Activated naive CD4-positive, alpha-beta T cell treated with anti-CD3 and anti-CD28 coated beads, Interleukin-2, amount 50 U/mL, for 72 hours (primary cell): ENCODE measurements around the gene C9orf43. TPM values are rescaled to one million over a fixed set of nuclear protein-coding genes. Genes with fewer than 3 reads are reported as not detected.
A peak's percentile ranks its signal among the peaks of the same experiment; 100 is the strongest.
"Not testable (repeated sequence)": the region's sequence is repeated elsewhere in the genome, so short reads cannot be mapped to it uniquely, and the experiment has no call there.

Experiments used
- ATAC-seq, 2 donors: fragments of 150-1000 bp; cut with Tn5 transposase; 2 replicates each; pipeline ENCODE4 v1.10.0; 2021; ENCODE audit warnings: mild to moderate bottlenecking in 2 of 2, moderate library complexity in 2 of 2
- DNase-seq, 2 donors: peaks; one replicate each; pipeline ENCODE4 v3.0.0; 2021 to 2022; ENCODE audit warnings: low spot score in 2 of 2
- H3K27ac Mint-ChIP-seq, 2 donors: one replicate each; pipeline ENCODE4 v1.8.0; 2022; ENCODE audit warnings: mild to moderate bottlenecking in 2 of 2, mixed read lengths in 2 of 2
- H3K36me3 Mint-ChIP-seq, 2 donors: one replicate each; pipeline ENCODE4 v1.8.0; 2022; ENCODE audit warnings: mixed read lengths in 2 of 2
- H3K9me3 Mint-ChIP-seq, 2 donors: one replicate each; pipeline ENCODE4 v1.8.0; 2022; ENCODE audit warnings: mixed read lengths in 2 of 2
- total RNA-seq, 2 donors: library from RNA; stranded (reverse); gene quantifications; one replicate each; pipeline ENCODE4 v1.2.3, GENCODE V29; 2022

C9orf43 gene, protein sequence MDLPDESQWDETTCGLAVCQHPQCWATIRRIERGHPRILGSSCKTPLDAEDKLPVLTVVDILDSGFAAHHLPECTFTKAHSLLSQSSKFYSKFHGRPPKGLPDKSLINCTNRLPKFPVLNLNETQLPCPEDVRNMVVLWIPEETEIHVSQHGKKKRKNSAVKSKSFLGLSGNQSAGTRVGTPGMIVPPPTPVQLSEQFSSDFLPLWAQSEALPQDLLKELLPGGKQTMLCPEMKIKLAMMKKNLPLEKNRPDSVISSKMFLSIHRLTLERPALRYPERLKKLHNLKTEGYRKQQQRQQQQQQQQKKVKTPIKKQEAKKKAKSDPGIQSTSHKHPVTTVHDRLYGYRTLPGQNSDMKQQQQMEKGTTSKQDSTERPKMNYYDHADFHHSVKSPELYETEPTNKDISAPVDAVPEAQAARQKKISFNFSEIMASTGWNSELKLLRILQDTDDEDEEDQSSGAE
- total RNA-seq = 1 to 10 TPM in 1 of 2 donors, under 1 TPM in 1; 0.68 to 1.0 TPM

DNA sequence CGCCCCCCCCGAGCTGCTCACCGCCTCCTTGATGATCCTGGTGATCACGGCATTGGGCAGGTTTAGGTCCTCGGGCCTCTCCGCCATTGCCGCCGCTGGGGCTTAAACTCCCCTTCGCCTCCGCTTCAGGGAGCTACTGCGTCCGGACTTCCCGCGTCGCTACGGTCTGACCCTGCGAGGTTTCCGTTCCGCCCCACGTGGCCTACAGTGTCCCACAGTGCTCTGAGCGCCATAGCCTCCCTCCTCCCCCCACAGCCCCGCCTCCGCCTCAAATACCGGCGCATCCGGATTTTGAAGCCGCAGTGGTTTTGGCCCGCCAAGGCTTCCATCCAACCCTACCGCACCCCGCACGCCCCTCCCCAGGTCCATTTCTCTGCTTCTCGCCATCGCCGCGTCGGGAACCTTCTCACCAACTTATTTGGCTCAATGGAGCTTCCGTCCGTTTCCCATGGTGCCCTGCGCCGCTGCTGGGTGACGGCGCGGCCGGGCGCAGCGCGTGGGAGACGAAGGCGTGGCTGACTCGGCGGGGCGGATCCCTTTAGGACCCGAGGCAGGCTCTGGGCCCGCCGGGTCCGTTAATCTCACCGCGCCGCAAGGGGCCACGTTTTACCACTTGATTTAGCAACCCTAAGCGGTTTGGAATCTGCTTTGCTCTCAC, at the start of gene C9orf43, which contains the start of gene POLE3:
TSS of gene C9orf43 (plus strand) at position 541 of the 658 bp plus-strand sequence. CDS start 2,747 bp downstream, outside the sequence.
TSS of gene POLE3 (minus strand) at position 469 of the 658 bp plus-strand sequence. CDS start at position 87, 382 bp downstream.
- ATAC-seq (peak; percentile 96 to 97), DNase-seq (peak; percentile 95 to 96)
- H3K27ac Mint-ChIP-seq = peak within 1 kb of the TSS; percentile 96 to 99
- H3K36me3 Mint-ChIP-seq = peaks cover 38 to 40% of the 10 kb centered on the region in 2 donors
- no peaks in the 10 kb centered on the region for H3K9me3 Mint-ChIP-seq

DNA sequence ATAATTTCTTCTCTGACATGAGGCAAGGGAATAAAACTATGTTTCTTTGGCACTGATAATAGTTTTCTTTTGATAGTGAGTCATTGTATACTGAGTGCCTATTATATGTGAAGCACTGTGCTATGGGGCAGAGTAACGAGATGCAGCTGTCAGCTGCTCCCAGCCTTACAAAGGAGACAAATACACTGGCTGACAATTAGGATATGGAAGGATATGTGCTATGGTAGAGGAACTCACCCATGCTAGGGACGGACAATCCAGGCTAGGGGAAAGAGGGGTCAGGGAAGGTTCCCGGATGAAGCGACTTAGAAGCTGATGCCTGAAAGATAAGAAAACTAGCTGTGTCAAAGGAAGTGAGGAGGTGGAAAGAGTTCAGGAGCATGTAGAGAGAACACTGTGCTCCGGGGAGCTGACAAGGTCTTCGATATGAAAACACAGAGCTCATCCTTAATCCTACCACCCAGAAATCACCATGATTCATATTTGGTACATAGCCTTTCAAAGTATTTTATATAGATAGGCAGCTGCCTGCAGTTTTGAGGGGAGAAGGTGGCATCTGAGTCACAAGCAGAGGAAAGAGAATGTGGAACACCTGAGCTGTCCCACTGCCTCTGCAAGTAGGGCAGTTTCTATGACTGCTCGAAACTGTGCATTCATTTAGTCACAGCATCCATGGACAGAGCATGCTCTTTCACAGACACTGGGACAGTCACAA, 49.1 kb upstream of the C9orf43 start:
- peaks cover 0 to 9% of the 10 kb centered on the region in 2 donors for H3K36me3 Mint-ChIP-seq
- H3K27ac Mint-ChIP-seq = peak overlapping the region in 1 of 2 donors; percentile 82
- ATAC-seq = peak; percentile 97
- DNase-seq = no peak
- no peaks in the 10 kb centered on the region for H3K9me3 Mint-ChIP-seq

DNA sequence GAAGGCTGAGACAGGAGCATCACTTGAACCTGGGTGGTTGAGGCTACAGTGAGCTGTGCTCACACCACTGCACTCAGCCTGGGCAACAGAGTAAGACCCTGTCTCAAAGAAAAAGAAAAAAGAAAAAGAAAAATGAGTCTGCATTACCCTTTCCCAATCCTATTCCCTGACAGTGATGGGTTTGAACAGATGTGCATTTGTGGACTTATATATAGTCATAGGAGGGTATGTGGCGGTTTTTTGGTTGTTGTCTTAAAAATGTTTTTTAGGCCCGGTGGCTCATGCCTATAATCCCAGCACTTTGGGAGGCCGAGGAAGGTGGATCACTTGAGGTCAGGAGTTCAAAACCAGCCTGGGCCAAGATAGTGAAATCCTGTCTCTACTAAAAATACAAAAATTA, 47.2 kb upstream of the C9orf43 start:
- Mint-ChIP-seq H3K27ac (no peak overlapping the region), H3K9me3 (no peaks in the 10 kb centered on the region), H3K36me3 (peaks cover 0 to 9% of the 10 kb centered on the region in 2 donors)
- no peak for DNase-seq
- ATAC-seq = no peak

- no peaks in the 10 kb centered on the region for H3K9me3 Mint-ChIP-seq
- peaks cover 0 to 9% of the 10 kb centered on the region in 2 donors for H3K36me3 Mint-ChIP-seq
- H3K27ac Mint-ChIP-seq = no peak overlapping the region
- DNase-seq (no peak), ATAC-seq (no peak)
Observed at GRCh38 chr9:113364951-113365350, 45.6 kb upstream of the C9orf43 start.

GRCh38 chr9:113365652-113366051, 44.9 kb upstream of the C9orf43 start:
- H3K36me3 Mint-ChIP-seq, ATAC-seq, DNase-seq, H3K9me3 Mint-ChIP-seq, H3K27ac Mint-ChIP-seq: not testable (repeated sequence)

DNA sequence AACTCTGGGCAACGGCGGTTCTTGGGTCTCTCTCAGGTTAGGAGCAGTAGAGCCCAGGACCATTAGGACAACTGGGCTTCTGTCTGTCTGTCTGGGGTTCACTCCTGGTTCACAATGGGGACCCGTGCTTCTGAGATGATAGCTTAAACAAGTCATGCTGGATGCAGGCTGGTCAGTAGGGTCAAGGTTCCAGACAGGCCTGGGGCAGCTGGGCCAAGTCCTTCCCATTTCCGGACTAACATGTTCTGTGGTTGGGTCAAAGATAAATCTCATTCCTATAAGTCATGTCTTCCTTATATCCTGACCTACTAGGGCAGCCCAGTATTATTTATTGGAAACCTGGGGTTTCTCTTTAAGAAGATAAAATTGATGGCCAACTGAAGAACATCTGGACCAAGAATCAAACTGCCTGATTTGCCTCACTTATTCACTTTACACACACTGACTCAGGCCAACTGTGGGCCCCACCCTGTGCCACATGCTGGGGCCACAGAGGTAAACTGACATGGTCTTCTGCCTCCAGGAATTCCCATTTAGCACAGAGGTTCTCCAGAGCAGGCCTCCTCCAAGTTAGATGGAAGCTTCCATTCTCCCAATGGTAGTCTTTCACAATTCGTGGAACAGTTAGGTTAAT, 42.1 kb upstream of the C9orf43 start:
- no peaks in the 10 kb centered on the region for H3K9me3 Mint-ChIP-seq
- no peak overlapping the region for H3K27ac Mint-ChIP-seq
- DNase-seq = no peak
- no peaks in the 10 kb centered on the region for H3K36me3 Mint-ChIP-seq
- no peak for ATAC-seq

DNA sequence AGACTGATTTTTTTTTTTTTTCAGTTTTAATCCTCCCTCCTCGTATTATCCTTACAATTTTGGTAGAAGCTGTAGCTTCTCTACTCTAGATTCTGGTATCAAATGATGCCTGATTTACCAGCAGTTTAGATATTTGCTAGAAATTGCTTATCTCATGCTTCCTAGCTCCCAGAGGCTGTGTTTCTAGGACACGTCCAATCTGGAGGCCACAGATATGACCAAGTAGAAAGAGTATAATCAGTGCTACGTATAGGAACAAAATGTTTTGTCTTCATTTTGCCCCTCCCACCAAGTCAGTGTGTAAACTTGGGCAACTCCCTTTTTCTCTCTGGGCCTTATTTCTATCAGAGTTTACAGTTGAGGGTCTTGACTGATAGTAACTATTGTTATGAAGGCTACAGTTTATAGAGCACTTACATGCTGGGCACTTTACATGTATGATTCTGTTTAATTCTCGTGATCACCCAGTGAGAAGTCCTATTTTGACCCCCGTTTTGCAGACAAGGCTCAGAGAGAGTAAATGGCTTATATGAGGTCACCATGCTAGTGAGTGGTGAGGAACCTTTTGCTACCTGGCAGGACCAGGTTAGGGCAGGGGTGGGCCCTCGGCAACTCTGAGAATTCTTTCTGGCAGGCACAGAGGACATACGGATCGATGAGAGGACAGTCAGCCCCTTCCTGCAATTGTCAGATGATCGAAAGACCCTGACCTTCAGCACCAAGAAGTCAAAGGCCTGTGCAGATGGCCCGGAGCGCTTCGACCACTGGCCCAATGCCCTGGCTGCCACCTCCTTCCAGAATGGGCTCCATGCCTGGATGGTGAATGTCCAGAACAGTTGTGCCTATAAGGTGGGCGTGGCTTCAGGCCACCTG, 41.3 kb upstream of the C9orf43 start:
- H3K36me3 Mint-ChIP-seq = peaks cover 0 to under 1% of the 10 kb centered on the region in 2 donors
- no peak overlapping the region for H3K27ac Mint-ChIP-seq
- DNase-seq (no peak), ATAC-seq (no peak)
- no peaks in the 10 kb centered on the region for H3K9me3 Mint-ChIP-seq

DNA sequence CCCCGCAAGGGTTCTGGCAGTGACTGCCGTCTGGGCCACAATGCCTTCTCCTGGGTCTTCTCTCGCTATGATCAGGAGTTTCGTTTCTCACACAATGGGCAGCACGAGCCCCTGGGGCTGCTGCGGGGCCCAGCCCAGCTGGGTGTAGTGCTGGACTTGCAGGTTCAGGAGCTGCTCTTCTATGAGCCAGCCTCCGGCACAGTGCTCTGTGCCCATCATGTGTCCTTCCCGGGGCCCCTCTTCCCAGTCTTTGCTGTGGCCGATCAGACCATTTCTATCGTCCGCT, 40.7 kb upstream of the C9orf43 start:
- Mint-ChIP-seq H3K9me3 (no peaks in the 10 kb centered on the region), H3K36me3 (peaks cover 0 to 6% of the 10 kb centered on the region in 2 donors), H3K27ac (no peak overlapping the region)
- no peak for DNase-seq
- ATAC-seq = no peak

GRCh38 chr9:113370806-113371325, 39.7 kb upstream of the C9orf43 start:
- no peak for DNase-seq
- no peaks in the 10 kb centered on the region for H3K9me3 Mint-ChIP-seq
- ATAC-seq = no peak
- H3K27ac Mint-ChIP-seq = no peak overlapping the region
- peaks cover 7 to 17% of the 10 kb centered on the region in 2 donors for H3K36me3 Mint-ChIP-seq

GRCh38 chr9:113372059-113372458, 38.5 kb upstream of the C9orf43 start:
- Mint-ChIP-seq H3K36me3 (peaks cover 7 to 17% of the 10 kb centered on the region in 2 donors), H3K27ac (peak overlapping the region in 1 of 2 donors; percentile 55), H3K9me3 (no peaks in the 10 kb centered on the region)
- DNase-seq (no peak), ATAC-seq (no peak)

GRCh38 chr9:113373256-113373655, 37.3 kb upstream of the C9orf43 start:
- H3K9me3 Mint-ChIP-seq = no peaks in the 10 kb centered on the region

GRCh38 chr9:113373676-113374392, 36.7 kb upstream of the C9orf43 start:
- no peak for DNase-seq
- Mint-ChIP-seq H3K27ac (peak overlapping the region in 1 of 2 donors; percentile 63), H3K36me3 (peaks cover 7 to 17% of the 10 kb centered on the region in 2 donors), H3K9me3 (no peaks in the 10 kb centered on the region)
- ATAC-seq = no peak

More at GRCh38 chr9:113373256-113373655, 37.3 kb upstream of the C9orf43 start:
- peak overlapping the region in 1 of 2 donors; percentile 75 for H3K27ac Mint-ChIP-seq
- no peak for ATAC-seq
- H3K36me3 Mint-ChIP-seq = peaks cover 7 to 17% of the 10 kb centered on the region in 2 donors
- DNase-seq = no peak

DNA sequence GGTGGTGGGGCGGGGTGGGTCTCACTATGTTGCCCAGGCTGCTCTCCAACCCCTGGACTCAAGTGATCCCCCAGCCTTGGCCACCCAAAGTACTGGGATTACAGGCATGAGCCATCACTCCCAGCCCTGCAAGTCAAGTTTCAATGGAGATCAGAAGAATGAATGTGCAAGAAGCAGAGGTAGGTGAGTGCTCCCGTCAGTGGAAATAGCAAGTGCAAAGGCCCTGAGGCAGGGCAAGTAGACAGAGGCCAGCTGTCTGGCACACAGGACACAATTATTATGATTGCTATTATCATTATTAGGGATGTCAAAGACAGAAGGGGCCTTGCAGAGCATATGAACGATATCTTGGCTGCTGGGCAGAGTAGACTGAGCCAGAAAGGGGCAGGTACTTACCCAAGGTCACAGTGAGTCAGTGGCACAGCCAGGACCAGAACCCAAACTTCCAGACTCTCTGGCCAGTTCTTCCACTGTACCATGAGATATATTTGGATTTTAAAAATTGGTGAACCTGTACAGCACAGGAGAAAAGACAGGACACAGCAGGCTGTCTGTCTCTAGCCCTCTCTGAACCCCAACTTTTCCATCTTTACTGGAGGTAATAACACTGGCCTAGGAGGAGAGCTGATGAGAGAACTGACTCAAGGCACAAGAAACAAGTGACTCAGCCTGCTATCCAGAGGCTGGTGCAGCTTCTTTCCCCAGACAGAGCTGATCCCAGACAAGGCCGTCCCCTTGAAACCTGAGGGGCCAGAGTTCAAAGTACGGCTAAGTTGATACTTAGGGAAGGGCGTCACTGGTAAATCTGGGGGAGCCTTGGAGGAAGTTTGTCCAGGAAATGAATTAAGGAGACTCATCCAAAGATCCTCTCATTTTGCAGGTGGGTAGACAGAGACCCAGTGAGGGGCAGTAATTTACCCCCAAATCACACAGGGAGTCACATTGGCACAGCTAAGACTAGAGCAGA, 35.2 kb upstream of the C9orf43 start:
- Mint-ChIP-seq H3K9me3 (no peaks in the 10 kb centered on the region), H3K36me3 (peaks cover 7 to 17% of the 10 kb centered on the region in 2 donors), H3K27ac (peak overlapping the region; percentile 86)
- peak in 1 of 2 donors; percentile 38 for ATAC-seq
- no peak for DNase-seq
